H1 (cell line): Measurements from ENCODE around the gene BASP1. TPM values are rescaled to one million over a fixed set of nuclear protein-coding genes. Genes with fewer than 3 reads are reported as not detected.
A peak's percentile ranks its signal among the peaks of the same experiment; 100 is the strongest.

ENCODE experiments used
- CTCF ChIA-PET: fragments of 300-600 bp; sonication (Branson Sonifier 250); formaldehyde crosslinking; loops from one replicate; lab custom pipeline; 2021; ENCODE audit not compliant: partially characterized antibody; lab: Charles Lee
- POLR2A ChIA-PET: fragments of 300-600 bp; sonication (Branson Sonifier 250); formaldehyde crosslinking; loops from one replicate; lab custom pipeline; 2021; ENCODE audit warnings: inconsistent platforms; ENCODE audit not compliant: partially characterized antibody; lab: Charles Lee
- DNase-seq, 2 experiments: peaks; one replicate each; pipeline versions ENCODE4 v3.0.0 to v3.0.0-alpha.2; 2010 to 2022; ENCODE audit warnings: low spot score in 2 of 2, low read depth in 1 of 2, mixed read lengths in 1 of 2
- FAIRE-seq: peaks from 2 replicates; lab custom pipeline; 2011; peaks lifted over from hg19 to GRCh38; lab: Jason Lieb, UNC
- H2AFZ ChIP-seq: 2 replicates; pipeline ENCODE4 v1.8.1; 2012; ENCODE audit warnings: low read length, inconsistent platforms
- H2AK5ac ChIP-seq: 2 replicates; pipeline ENCODE4 v1.6.1; 2013; ENCODE audit warnings: low read depth, low read length
- H2BK120ac ChIP-seq: replicated peaks from 2 replicates; pipeline ENCODE3; 2013; ENCODE audit warnings: low read depth, low read length, inconsistent platforms
- H2BK12ac ChIP-seq: 2 replicates; pipeline ENCODE4 v1.6.1; 2013; ENCODE audit warnings: low read depth, low read length
- H2BK15ac ChIP-seq: 2 replicates; pipeline ENCODE4 v1.6.1; 2013; ENCODE audit warnings: low read length
- H2BK20ac ChIP-seq: 2 replicates; pipeline ENCODE4 v1.6.1; 2013; ENCODE audit warnings: low read length
- H2BK5ac ChIP-seq: 2 replicates; pipeline ENCODE4 v1.6.1; 2013; ENCODE audit warnings: low read depth, low read length
- H3K14ac ChIP-seq: 2 replicates; pipeline ENCODE4 v1.6.1; 2013; ENCODE audit warnings: inconsistent platforms; ENCODE audit not compliant: insufficient read length
- H3K18ac ChIP-seq: 2 replicates; pipeline ENCODE4 v1.6.1; 2013; ENCODE audit warnings: low read length; ENCODE audit errors: extremely low read depth
- H3K23ac ChIP-seq: 2 replicates; pipeline ENCODE4 v1.6.1; 2013; ENCODE audit warnings: inconsistent platforms; ENCODE audit not compliant: insufficient read length
- H3K23me2 ChIP-seq: 2 replicates; pipeline ENCODE4 v1.6.1; 2013; ENCODE audit warnings: low read depth, low read length
- H3K27ac ChIP-seq: 2 replicates; pipeline ENCODE4 v1.6.1; 2011; ENCODE audit warnings: low read depth, low read length, inconsistent platforms
- H3K27me3 ChIP-seq, 4 experiments: replicated peaks in 1 of 4; 1 replicate in 1 of 4; 2 replicates in 3 of 4; pipeline versions ENCODE4 v1.6.1 to v1.8.1; 2011 to 2013; ENCODE audit warnings: low read length in 3 of 4, mild to moderate bottlenecking in 3 of 4, inconsistent platforms in 2 of 4, mixed read lengths in 2 of 4, moderate library complexity in 1 of 4; ENCODE audit not compliant: control insufficient read depth in 3 of 4, insufficient read depth in 3 of 4; ENCODE audit errors: extremely low read depth in 1 of 4
- H3K36me3 ChIP-seq, 4 experiments: 2 replicates each; pipeline versions ENCODE4 v1.6.1 to v1.8.1; 2011 to 2013; ENCODE audit warnings: mild to moderate bottlenecking in 4 of 4, low read length in 3 of 4, moderate library complexity in 2 of 4, control low read depth in 1 of 4, inconsistent platforms in 1 of 4; ENCODE audit not compliant: insufficient read depth in 4 of 4, control insufficient read depth in 2 of 4
- H3K4ac ChIP-seq: replicated peaks from 2 replicates; pipeline ENCODE3; 2013; ENCODE audit warnings: low read length, low read depth, mixed read lengths, inconsistent platforms; ENCODE audit not compliant: insufficient read length
- H3K4me1 ChIP-seq, 4 experiments: replicated peaks in 1 of 4; 1 replicate in 1 of 4; 2 replicates in 3 of 4; pipeline versions ENCODE4 v1.6.1 to v1.8.1; 2011 to 2013; ENCODE audit warnings: low read length in 3 of 4, inconsistent platforms in 2 of 4, mixed read lengths in 1 of 4; ENCODE audit not compliant: insufficient read depth in 4 of 4, control insufficient read depth in 3 of 4
- H3K4me2 ChIP-seq, 2 experiments: 2 replicates each; pipeline versions ENCODE4 v1.6.1 to v1.8.1; 2011 to 2013; ENCODE audit warnings: low read depth in 2 of 2, low read length in 2 of 2, control low read depth in 1 of 2, inconsistent platforms in 1 of 2, mild to moderate bottlenecking in 1 of 2; ENCODE audit not compliant: insufficient read depth in 1 of 2
- H3K4me3 ChIP-seq, 4 experiments: fragments of 200-600, 300-600 bp in 1 of 4; sonication (generic), shearing (Covaris generic), sonication (Bioruptor Twin) in 1 of 4; 2 replicates each; pipeline versions ENCODE4 v1.5.1 to v1.8.1; 2011 to 2016; ENCODE audit warnings: low read length in 4 of 4, low read depth in 3 of 4, control low read depth in 2 of 4, inconsistent platforms in 2 of 4, mild to moderate bottlenecking in 2 of 4, mixed read lengths in 1 of 4, moderate library complexity in 1 of 4; ENCODE audit not compliant: insufficient read depth in 2 of 4; ENCODE audit errors: extremely low read depth in 1 of 4
- H3K56ac ChIP-seq: replicated peaks from 2 replicates; pipeline ENCODE3; 2013; ENCODE audit warnings: low read depth, mild to moderate bottlenecking, mixed read lengths, low read length, inconsistent platforms; ENCODE audit not compliant: insufficient read length
- H3K79me1 ChIP-seq: 2 replicates; pipeline ENCODE4 v1.6.1; 2013; ENCODE audit warnings: low read depth, low read length, control low read depth
- H3K79me2 ChIP-seq, 2 experiments: 2 replicates each; pipeline versions ENCODE4 v1.6.1 to v1.8.1; 2012 to 2013; ENCODE audit warnings: low read length in 2 of 2, mild to moderate bottlenecking in 2 of 2, inconsistent platforms in 1 of 2; ENCODE audit not compliant: insufficient read depth in 2 of 2, control insufficient read depth in 1 of 2
- H3K9ac ChIP-seq, 4 experiments: replicated peaks in 1 of 4; 1 replicate in 1 of 4; 2 replicates in 3 of 4; pipeline versions ENCODE4 v1.6.1 to v1.8.1; 2011 to 2013; ENCODE audit warnings: low read depth in 3 of 4, low read length in 3 of 4, control low read depth in 2 of 4, mild to moderate bottlenecking in 2 of 4, moderate library complexity in 2 of 4, inconsistent platforms in 1 of 4; ENCODE audit errors: extremely low read depth in 1 of 4
- H3K9me3 ChIP-seq, 2 experiments: 2 replicates each; pipeline versions ENCODE4 v1.6.1 to v1.8.1; 2012 to 2013; ENCODE audit warnings: mild to moderate bottlenecking in 2 of 2, moderate library complexity in 2 of 2, control low read depth in 1 of 2, inconsistent platforms in 1 of 2, low read depth in 1 of 2, low read length in 1 of 2, mixed read lengths in 1 of 2; ENCODE audit not compliant: insufficient read depth in 2 of 2
- H4K20me1 ChIP-seq, 2 experiments: replicated peaks in 1 of 2; 2 replicates each; pipeline versions ENCODE3 to v1.8.1; 2011 to 2013; ENCODE audit warnings: inconsistent platforms in 2 of 2, low read length in 2 of 2, mild to moderate bottlenecking in 1 of 2; ENCODE audit not compliant: insufficient read depth in 2 of 2, control insufficient read depth in 1 of 2
- H4K5ac ChIP-seq: 2 replicates; pipeline ENCODE4 v1.6.1; 2013; ENCODE audit warnings: low read length, low read depth, mixed read lengths, inconsistent platforms; ENCODE audit not compliant: insufficient read length
- H4K8ac ChIP-seq: 2 replicates; pipeline ENCODE4 v1.8.0; 2013; ENCODE audit warnings: mild to moderate bottlenecking, moderate library complexity, low read length, inconsistent platforms; ENCODE audit not compliant: insufficient read depth; ENCODE audit errors: extremely low read depth
- H4K91ac ChIP-seq: replicated peaks from 2 replicates; pipeline ENCODE3; 2013; ENCODE audit warnings: low read length, mixed read lengths, inconsistent platforms; ENCODE audit not compliant: insufficient read length
- BCL11A ChIP-seq, 2 experiments: IDR thresholded peaks; one replicate each; pipeline ENCODE4 v1.6.1; 2011; ENCODE audit warnings: low read depth in 2 of 2, low read length in 2 of 2, mild to moderate bottlenecking in 2 of 2
- GTF2F1 ChIP-seq: IDR thresholded peaks from 2 replicates; pipeline ENCODE4 v1.6.1; 2012; ENCODE audit warnings: low read depth, low read length, improper control_type of control experiment, borderline replicate concordance
- HDAC2 ChIP-seq, 2 experiments: fragments of 300-600 bp in 1 of 2; sonication (generic) in 1 of 2; IDR thresholded peaks; 2 replicates each; pipeline ENCODE4 v1.6.1; 2011 to 2012; ENCODE audit warnings: low read depth in 2 of 2, low read length in 2 of 2, mild to moderate bottlenecking in 2 of 2, moderate library complexity in 2 of 2, borderline replicate concordance in 1 of 2, inconsistent platforms in 1 of 2
- HDAC6 ChIP-seq: IDR thresholded peaks from one replicate; pipeline ENCODE4 v1.7.1; 2012; ENCODE audit warnings: low read depth, mild to moderate bottlenecking, inconsistent platforms, low read length, moderate library complexity
- RAD21 ChIP-seq, 2 experiments: IDR thresholded peaks in 1 of 2; conservative IDR thresholded peaks in 1 of 2; 2 replicates each; pipeline ENCODE4 v1.6.1; 2011; ENCODE audit warnings: low read depth in 2 of 2, low read length in 2 of 2, improper control_type of control experiment in 1 of 2, inconsistent platforms in 1 of 2, mild to moderate bottlenecking in 1 of 2, moderate library complexity in 1 of 2
- TEAD4 ChIP-seq: IDR thresholded peaks from 2 replicates; pipeline ENCODE4 v1.6.1; 2012; ENCODE audit warnings: low read depth, low read length, inconsistent platforms, mixed read lengths
- USF2 ChIP-seq: IDR thresholded peaks from 2 replicates; pipeline ENCODE4 v1.6.1; 2011; ENCODE audit warnings: low read length, improper control_type of control experiment
- YY1 ChIP-seq: IDR thresholded peaks from 2 replicates; pipeline ENCODE4 v1.6.1; 2011; ENCODE audit warnings: low read depth, mild to moderate bottlenecking, low read length
- WGBS, 2 experiments: shearing (Covaris generic) in 1 of 2; methylation state at CpG; one replicate each; pipeline versions ENCODE4 v1.1.6 to v1.1.7; 2013 to 2015; ENCODE audit warnings: low lambda C conversion rate in 2 of 2, mixed read lengths in 2 of 2, inconsistent platforms in 1 of 2, low coverage in 1 of 2, missing lambda C conversion rate in 1 of 2; ENCODE audit not compliant: insufficient replicate concordance in 2 of 2, insufficient coverage in 1 of 2, insufficient read length in 1 of 2; ENCODE audit errors: extremely low coverage in 1 of 2, missing lambda C conversion rate in 1 of 2; 5-methylcytosine and 5-hydroxymethylcytosine counted together
- polyA plus RNA-seq, 7 experiments: library from polyadenylated mRNA; depleted of rRNA in 3 of 7; stranded (reverse) in 5 of 7; unstranded in 2 of 7; fragments of >200 nt in 5 of 7; fragments of 200-250 nt in 2 of 7; gene quantifications; 1 replicate in 5 of 7; 2 replicates in 1 of 7; 4 replicates in 1 of 7; pipeline versions ENCODE4 v1.2.1 to v1.2.3, GENCODE V29; 2011 to 2013; ENCODE audit warnings: missing spikeins in 2 of 7, mixed read lengths in 2 of 7
- total RNA-seq: library from RNA; stranded (reverse); fragmentation: NEBNext Ultra II Directional; extraction: Animal tissue kit (Norgen Biotek cat#: 25700); gene quantifications from 2 replicates; pipeline ENCODE4 v1.2.1, GENCODE V29; 2021

BASP1 gene
- total and polyA plus RNA-seq, 2 of the 8 experiments (the other 6 are each of a cell fraction or from before 2014, with no cell fraction given) = 95.2 to 104 TPM

- no peaks in the 10 kb centered on the region for H3K27me3 ChIP-seq
- peak overlapping the region; percentile 40 for H4K91ac ChIP-seq
- peak overlapping the region; percentile 75; the same call in 1 of the 2 replicates for H3K18ac ChIP-seq
- H3K36me3 ChIP-seq = peaks cover 0 to 4% (median 0%) of the 10 kb centered on the region in 4 experiments; a peak in 1 of 8 replicates
- WGBS, 2 experiments = 1% methylated on average over 51 of the region's 59 CpGs; no CpG with 5 or more reads in 1 of the 2 experiments
- DNase-seq (peak; percentile 63 to 84), FAIRE-seq (peak; percentile 93)
- peaks cover 12% of the 10 kb centered on the region; the same call in 1 of the 2 replicates for H3K23me2 ChIP-seq
- H3K56ac ChIP-seq = peak overlapping the region; percentile 70
- no peak overlapping the region for H2BK120ac ChIP-seq
- H2BK5ac ChIP-seq = peak overlapping the region; percentile 37; the same call in 1 of the 2 replicates
- no peak overlapping the region for H3K23ac ChIP-seq
- no peak overlapping the region; the same call in 1 of the 2 replicates for H4K8ac ChIP-seq
- H3K79me2 ChIP-seq = peaks cover 9 to 32% of the 10 kb centered on the region in 2 experiments
- no peak overlapping the region for H3K27ac ChIP-seq
- H3K4ac ChIP-seq = peak overlapping the region; percentile 65
- no peak overlapping the region for H2BK20ac ChIP-seq
- H3K4me1 ChIP-seq = peaks cover 2 to 11% (median 9%) of the 10 kb centered on the region in 4 experiments; a peak in 4 of 7 replicates
- CTCF ChIA-PET = interaction anchor here (0.7 to 4.8 kb wide), 60 partner anchors 8 to 1103 kb away, joined by 3 to 30 read pairs (median 4); no protein-coding TSS in a partner anchor
- peak overlapping the region; percentile 44 to 86 for H3K4me2 ChIP-seq
- peak overlapping the region; percentile 34; the same call in 1 of the 2 replicates for H2BK15ac ChIP-seq
- 0 out of 2 replicates have a peak, but pooled peaks cover 2% of the 10 kb centered on the region for H3K79me1 ChIP-seq
- H2BK12ac ChIP-seq = no peak overlapping the region
- H2AK5ac ChIP-seq = no peak overlapping the region
- H3K14ac ChIP-seq = no peak overlapping the region
- H4K5ac ChIP-seq = peak overlapping the region; percentile 45
- H3K4me3 ChIP-seq = peak overlapping the region; percentile 55 to 97 (median 80)
- peak overlapping the region; percentile 90 for H2AFZ ChIP-seq
- H4K20me1 ChIP-seq = peaks cover 6 to 10% of the 10 kb centered on the region in 2 experiments
- H3K9ac ChIP-seq = peak overlapping the region in 2 of 4 experiments; percentile 23 to 25; a peak in 2 of 7 replicates
- no peaks in the 10 kb centered on the region for H3K9me3 ChIP-seq
- POLR2A ChIA-PET = interaction anchor here (0.7 to 2.7 kb wide), 3 partner anchors 37 to 186 kb away, joined by 3 to 14 read pairs (median 5); no protein-coding TSS in a partner anchor
- peak; percentile 93 to 94 for TF ChIP-seq RAD21 (IDR thresholded peaks at IDR 0.05 in 1 of 2, conservative IDR thresholded peaks at IDR 0.05 in 1 of 2; ENCODE audit: low read depth in 2 of 2, low read length in 2 of 2)
- TF ChIP-seq HDAC6 = no peak
- 0 out of 4 replicates have a peak, but pooled peaks of 1 of the 2 experiments have one; percentile 11 for TF ChIP-seq HDAC2 (IDR thresholded peaks at IDR 0.05; ENCODE audit: borderline replicate concordance in 1 of 2, low read depth in 2 of 2, low read length in 2 of 2)
- no peak for TF ChIP-seq TEAD4
- TF ChIP-seq YY1 = peak; percentile 72
- TF ChIP-seq BCL11A (IDR thresholded peaks at IDR 0.05; ENCODE audit: low read depth in 2 of 2, low read length in 2 of 2) = no peak
- TF ChIP-seq GTF2F1 = no peak
- TF ChIP-seq USF2 = peak; percentile 56
These were observed 1.1 kb upstream of the BASP1 start for GRCh38 chr5:17216176-17216973.
